SHP77 treated with DMSO at 0.1 percent for 48 hours (cell line): ENCODE results near the gene ETS1.

Source experiments
- DNase-seq: peaks from one replicate; lab custom pipeline; 2025; lab: John Stamatoyannopoulos, UW

Gene ETS1

GRCh38 chr11:128424271-128424711 lies 163.1 kb downstream of the ETS1 start:
- no peak for DNase-seq

- DNase-seq: no peak
Measured at GRCh38 chr11:128422576-128423370, 164.6 kb downstream of the ETS1 start.

- DNase-seq: no peak
Measured at GRCh38 chr11:128421577-128422330, 165.6 kb downstream of the ETS1 start.

- no peak for DNase-seq
Measured at GRCh38 chr11:128420951-128421350, 166.4 kb downstream of the ETS1 start.

- DNase-seq: no peak
Measured at GRCh38 chr11:128420265-128420664, 167.1 kb downstream of the ETS1 start.

GRCh38 chr11:128419012-128419767 lies 168.2 kb downstream of the ETS1 start:
- DNase-seq: no peak

GRCh38 chr11:128417607-128418324 lies 169.6 kb downstream of the ETS1 start:
- no peak for DNase-seq

- DNase-seq: no peak
Measured at GRCh38 chr11:128416976-128417375, 170.4 kb downstream of the ETS1 start.

- no peak for DNase-seq
Measured at GRCh38 chr11:128415539-128415938, 171.8 kb downstream of the ETS1 start.

- DNase-seq: no peak
Measured at GRCh38 chr11:128412847-128413791, 174.2 kb downstream of the ETS1 start.

- no peak for DNase-seq
Measured at GRCh38 chr11:128411812-128412211, 175.5 kb downstream of the ETS1 start.

GRCh38 chr11:128411150-128411549 lies 176.2 kb downstream of the ETS1 start:
- DNase-seq: no peak

- no peak for DNase-seq
Measured at GRCh38 chr11:128409476-128409875, 177.9 kb downstream of the ETS1 start.
